GM18517 (cell line): ENCODE data around the gene ZNRF3.
"Not testable (repeated sequence)": the region's sequence is repeated elsewhere in the genome, so short reads cannot be mapped to it uniquely, and the experiment has no call there.

Experiments used
- ATAC-seq: cut with Tn5 transposase; IDR thresholded peaks from one replicate; pipeline ENCODE4 v1.9.1; 2021; ENCODE audit warnings: mild to moderate bottlenecking, moderate library complexity; ENCODE audit not compliant: unreplicated experiment

Gene ZNRF3

GRCh38 chr22:28883917-28884746 is 760 bp downstream of the ZNRF3 start:
- no peak for ATAC-seq

- no peak for ATAC-seq
Measured at GRCh38 chr22:28884747-28885350, 1.5 kb downstream of the ZNRF3 start.

- no peak for ATAC-seq
Measured at GRCh38 chr22:28885939-28886338, 2.6 kb downstream of the ZNRF3 start.

GRCh38 chr22:28886679-28887078 is 3.3 kb downstream of the ZNRF3 start:
- not testable (repeated sequence) for ATAC-seq

- no peak for ATAC-seq
Measured at GRCh38 chr22:28887725-28888459, 4.5 kb downstream of the ZNRF3 start.

- no peak for ATAC-seq
Measured at GRCh38 chr22:28889478-28890024, 6.2 kb downstream of the ZNRF3 start.

- ATAC-seq, result no peak
Measured at GRCh38 chr22:28891156-28891733, 7.9 kb downstream of the ZNRF3 start.

- no peak for ATAC-seq
Measured at GRCh38 chr22:28892175-28892731, 8.9 kb downstream of the ZNRF3 start.

- no peak for ATAC-seq
Measured at GRCh38 chr22:28893810-28894209, 10.4 kb downstream of the ZNRF3 start.

GRCh38 chr22:28894334-28894733 is 11.0 kb downstream of the ZNRF3 start:
- ATAC-seq, result no peak

- no peak for ATAC-seq
Measured at GRCh38 chr22:28894807-28895206, 11.4 kb downstream of the ZNRF3 start.

- ATAC-seq, result no peak
Measured at GRCh38 chr22:28896611-28897010, 13.2 kb downstream of the ZNRF3 start.

GRCh38 chr22:28898233-28898629 is 14.9 kb downstream of the ZNRF3 start:
- no peak for ATAC-seq

GRCh38 chr22:28899199-28899853 is 16.0 kb downstream of the ZNRF3 start:
- ATAC-seq, result no peak

- no peak for ATAC-seq
Measured at GRCh38 chr22:28900379-28900925, 17.1 kb downstream of the ZNRF3 start.

GRCh38 chr22:28902490-28902889 is 19.1 kb downstream of the ZNRF3 start:
- no peak for ATAC-seq

GRCh38 chr22:28903080-28903479 is 19.7 kb downstream of the ZNRF3 start:
- ATAC-seq, result no peak

- ATAC-seq, result no peak
Measured at GRCh38 chr22:28903729-28904128, 20.4 kb downstream of the ZNRF3 start.

- no peak for ATAC-seq
Measured at GRCh38 chr22:28904211-28904896, 21.0 kb downstream of the ZNRF3 start.
